ACC112 (cell line): ENCODE measurements around the gene STRA8.

Source experiments
- H2AFZ ChIP-seq: fragments of 200-600 bp; sonication (generic); one replicate; pipeline ENCODE4 v1.6.0; 2017; ENCODE audit warnings: antibody characterized with exemption, low read length; ENCODE audit not compliant: unreplicated experiment
- H3K27ac ChIP-seq: fragments of 200-600 bp; sonication (generic); 2 replicates; pipeline ENCODE4 v1.5.1; 2014; ENCODE audit warnings: low read depth, mild to moderate bottlenecking, antibody characterized with exemption, low read length, moderate library complexity
- H3K27me3 ChIP-seq: fragments of 200-600 bp; sonication (generic); 2 replicates; pipeline ENCODE4 v1.6.1; 2014; ENCODE audit warnings: mild to moderate bottlenecking, antibody characterized with exemption, low read length, moderate library complexity, mixed read lengths; ENCODE audit not compliant: insufficient read depth
- H3K36me3 ChIP-seq: fragments of 200-600 bp; sonication (generic); 2 replicates; pipeline ENCODE4 v1.6.1; 2016; ENCODE audit warnings: mild to moderate bottlenecking, antibody characterized with exemption, low read length, moderate library complexity, mixed read lengths; ENCODE audit not compliant: insufficient read depth
- H3K4me1 ChIP-seq: fragments of 200-600 bp; sonication (generic); one replicate; pipeline ENCODE4 v1.6.1; 2016; ENCODE audit warnings: low read length, mixed read lengths; ENCODE audit not compliant: insufficient read depth, unreplicated experiment, control insufficient read depth
- H3K4me3 ChIP-seq: fragments of 200-600 bp; sonication (generic); 2 replicates; pipeline ENCODE4 v1.5.1; 2014; ENCODE audit warnings: mild to moderate bottlenecking, low read depth, low read length
- H3K79me2 ChIP-seq: fragments of 200-600 bp; sonication (generic); one replicate; pipeline ENCODE4 v1.6.0; 2016; ENCODE audit warnings: low read length; ENCODE audit not compliant: control insufficient read depth, unreplicated experiment, insufficient read depth

Gene STRA8

GRCh38 chr7:135193615-135194081, 40.0 kb upstream of the STRA8 start:
- no peaks in the 10 kb centered on the region for H3K36me3 ChIP-seq

GRCh38 chr7:135194494-135195095, 39.0 kb upstream of the STRA8 start:
- H3K27ac ChIP-seq: no peak overlapping the region
- H3K4me1 ChIP-seq: peaks cover 6% of the 10 kb centered on the region
- no peaks in the 10 kb centered on the region for H3K79me2 ChIP-seq
- no peak overlapping the region for H3K4me3 ChIP-seq
- no peaks in the 10 kb centered on the region for H3K36me3 ChIP-seq
- H3K27me3 ChIP-seq: no peaks in the 10 kb centered on the region
- H2AFZ ChIP-seq: no peak overlapping the region

More at GRCh38 chr7:135193615-135194081, 40.0 kb upstream of the STRA8 start:
- Histone ChIP-seq H3K79me2 (no peaks in the 10 kb centered on the region), H3K4me1 (peaks cover 6% of the 10 kb centered on the region), H3K27me3 (no peaks in the 10 kb centered on the region), H2AFZ (no peak overlapping the region), H3K27ac (no peak overlapping the region), H3K4me3 (no peak overlapping the region)

GRCh38 chr7:135195156-135195555, 38.5 kb upstream of the STRA8 start:
- no peaks in the 10 kb centered on the region for H3K36me3 ChIP-seq
- H3K79me2 ChIP-seq: no peaks in the 10 kb centered on the region
- H3K4me3 ChIP-seq: no peak overlapping the region
- H2AFZ ChIP-seq: no peak overlapping the region
- no peaks in the 10 kb centered on the region for H3K27me3 ChIP-seq
- H3K4me1 ChIP-seq: peaks cover 6% of the 10 kb centered on the region
- no peak overlapping the region for H3K27ac ChIP-seq

GRCh38 chr7:135195968-135196629, 37.5 kb upstream of the STRA8 start:
- no peak overlapping the region for H3K27ac ChIP-seq
- no peaks in the 10 kb centered on the region for H3K36me3 ChIP-seq
- peaks cover 6% of the 10 kb centered on the region for H3K4me1 ChIP-seq
- H2AFZ ChIP-seq: no peak overlapping the region
- H3K79me2 ChIP-seq: no peaks in the 10 kb centered on the region
- no peak overlapping the region for H3K4me3 ChIP-seq
- H3K27me3 ChIP-seq: no peaks in the 10 kb centered on the region

- H3K4me3 ChIP-seq: no peak overlapping the region
- H3K4me1 ChIP-seq: peaks cover 6% of the 10 kb centered on the region
- H2AFZ ChIP-seq: no peak overlapping the region
- H3K27ac ChIP-seq: no peak overlapping the region
- H3K79me2 ChIP-seq: no peaks in the 10 kb centered on the region
- no peaks in the 10 kb centered on the region for H3K36me3 ChIP-seq
- H3K27me3 ChIP-seq: no peaks in the 10 kb centered on the region
These were observed 36.3 kb upstream of the STRA8 start for GRCh38 chr7:135197343-135197742.

GRCh38 chr7:135197906-135198655, 35.6 kb upstream of the STRA8 start:
- Histone ChIP-seq H2AFZ (no peak overlapping the region), H3K4me1 (peaks cover 6% of the 10 kb centered on the region), H3K36me3 (no peaks in the 10 kb centered on the region), H3K79me2 (no peaks in the 10 kb centered on the region), H3K4me3 (no peak overlapping the region), H3K27ac (no peak overlapping the region), H3K27me3 (no peaks in the 10 kb centered on the region)

GRCh38 chr7:135199439-135199838, 34.2 kb upstream of the STRA8 start:
- Histone ChIP-seq H3K27ac (no peak overlapping the region), H3K4me1 (peaks cover 4% of the 10 kb centered on the region), H2AFZ (no peak overlapping the region), H3K79me2 (no peaks in the 10 kb centered on the region), H3K27me3 (no peaks in the 10 kb centered on the region), H3K36me3 (no peaks in the 10 kb centered on the region), H3K4me3 (no peak overlapping the region)

GRCh38 chr7:135200821-135201331, 32.8 kb upstream of the STRA8 start:
- H3K4me3 ChIP-seq: no peak overlapping the region
- no peaks in the 10 kb centered on the region for H3K36me3 ChIP-seq
- H2AFZ ChIP-seq: no peak overlapping the region
- no peaks in the 10 kb centered on the region for H3K27me3 ChIP-seq
- H3K4me1 ChIP-seq: no peaks in the 10 kb centered on the region
- H3K79me2 ChIP-seq: no peaks in the 10 kb centered on the region
- no peak overlapping the region for H3K27ac ChIP-seq

- Histone ChIP-seq H3K27ac (no peak overlapping the region), H3K79me2 (no peaks in the 10 kb centered on the region), H2AFZ (no peak overlapping the region), H3K4me3 (no peak overlapping the region), H3K27me3 (no peaks in the 10 kb centered on the region), H3K4me1 (no peaks in the 10 kb centered on the region), H3K36me3 (no peaks in the 10 kb centered on the region)
These were observed 32.3 kb upstream of the STRA8 start for GRCh38 chr7:135201350-135201749.

GRCh38 chr7:135204341-135204749, 29.3 kb upstream of the STRA8 start:
- no peaks in the 10 kb centered on the region for H3K79me2 ChIP-seq
- no peak overlapping the region for H3K27ac ChIP-seq
- no peaks in the 10 kb centered on the region for H3K36me3 ChIP-seq
- no peaks in the 10 kb centered on the region for H3K27me3 ChIP-seq
- H3K4me3 ChIP-seq: no peak overlapping the region
- no peak overlapping the region for H2AFZ ChIP-seq
- no peaks in the 10 kb centered on the region for H3K4me1 ChIP-seq
